ENCODE data around the gene GRM4.
"Not testable (repeated sequence)": the region's sequence is repeated elsewhere in the genome, so short reads cannot be mapped to it uniquely, and the experiment has no call there.

GRM4 gene

GRCh38 chr6:34046617-34047016 is 99.3 kb downstream of the GRM4 start:
- Histone ChIP-seq H3K4me3 (ENCODE audit: insufficient read depth, low read depth, low read length, poor library complexity, severe bottlenecking) (no peak overlapping the region), H3K27me3 (replicated peaks; ENCODE audit: control insufficient read depth, insufficient read depth, low read length, poor library complexity, severe bottlenecking) (no peaks in the 10 kb centered on the region), H3K4me1 (ENCODE audit: control insufficient read depth, insufficient read depth, low read length, poor library complexity, severe bottlenecking) (no peaks in the 10 kb centered on the region), H3K27ac (ENCODE audit: insufficient read depth, low read length, poor library complexity, severe bottlenecking) (no peak overlapping the region), H3K36me3 (ENCODE audit: control insufficient read depth, insufficient read depth, low read length) (no peaks in the 10 kb centered on the region), H3K9me3 (ENCODE audit: control insufficient read depth, low read length) (no peaks in the 10 kb centered on the region)
- DNase-seq, result no peak

DNA sequence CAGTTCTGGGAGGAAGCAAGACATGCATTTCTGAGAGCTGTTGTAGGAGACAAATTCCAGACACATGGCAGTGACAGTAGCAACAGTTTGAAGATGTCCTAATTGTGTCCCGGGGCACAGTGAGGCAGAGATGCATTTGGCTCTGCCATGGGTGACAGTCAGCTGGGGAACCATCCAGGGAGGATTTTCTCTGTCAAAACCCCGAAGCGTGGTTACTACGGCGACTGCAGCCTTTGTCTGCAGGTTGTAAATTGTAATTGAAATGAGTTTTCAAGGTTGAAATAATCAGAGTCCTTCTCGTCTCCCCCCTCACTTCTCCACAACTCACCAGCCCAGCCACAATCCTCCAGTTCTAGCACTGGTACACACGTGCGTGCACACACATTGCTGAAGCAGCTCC is 100.1 kb downstream of the GRM4 start:
- no peak overlapping the region for H3K4me3 ChIP-seq (ENCODE audit: insufficient read depth, low read depth, low read length, poor library complexity, severe bottlenecking)
- no peaks in the 10 kb centered on the region for H3K9me3 ChIP-seq (ENCODE audit: control insufficient read depth, low read length)
- no peaks in the 10 kb centered on the region for H3K27me3 ChIP-seq (replicated peaks; ENCODE audit: control insufficient read depth, insufficient read depth, low read length, poor library complexity, severe bottlenecking)
- no peaks in the 10 kb centered on the region for H3K36me3 ChIP-seq (ENCODE audit: control insufficient read depth, insufficient read depth, low read length)
- no peak overlapping the region for H3K27ac ChIP-seq (ENCODE audit: insufficient read depth, low read length, poor library complexity, severe bottlenecking)
- DNase-seq, result no peak
- no peaks in the 10 kb centered on the region for H3K4me1 ChIP-seq (ENCODE audit: control insufficient read depth, insufficient read depth, low read length, poor library complexity, severe bottlenecking)

DNA sequence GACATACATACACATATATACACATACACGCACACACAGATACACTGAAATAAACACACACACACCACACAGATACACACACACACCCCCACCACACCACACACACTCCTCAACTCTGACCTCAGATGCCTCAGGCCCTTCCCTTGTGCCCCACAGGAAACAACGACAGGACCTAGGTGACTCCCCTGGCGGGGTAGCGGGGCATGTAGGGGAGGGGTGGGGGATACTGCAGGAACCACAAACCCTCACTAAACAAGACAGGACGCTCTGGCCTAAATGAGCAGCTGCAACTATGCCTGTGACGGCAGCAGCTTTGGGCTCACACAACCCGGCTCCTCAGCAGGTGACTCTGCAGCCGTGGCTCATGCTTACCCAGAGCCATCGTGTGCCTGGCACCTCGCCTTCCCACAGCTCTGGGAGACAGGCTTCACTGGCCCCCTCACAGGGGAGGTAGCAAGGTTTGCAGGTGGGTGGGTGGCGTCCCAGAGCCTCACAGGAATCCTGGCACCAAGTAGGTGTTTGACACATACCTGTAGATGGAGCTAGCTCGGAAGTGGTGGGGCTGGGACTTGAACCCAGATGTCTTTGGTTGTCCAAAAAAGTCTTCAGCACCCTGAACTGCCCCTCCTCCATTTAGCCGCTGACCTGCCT is 100.8 kb downstream of the GRM4 start:
- H3K36me3 ChIP-seq (ENCODE audit: control insufficient read depth, insufficient read depth, low read length), result no peaks in the 10 kb centered on the region
- no peaks in the 10 kb centered on the region for H3K9me3 ChIP-seq (ENCODE audit: control insufficient read depth, low read length)
- no peak overlapping the region for H3K4me3 ChIP-seq (ENCODE audit: insufficient read depth, low read depth, low read length, poor library complexity, severe bottlenecking)
- no peak for DNase-seq
- H3K4me1 ChIP-seq (ENCODE audit: control insufficient read depth, insufficient read depth, low read length, poor library complexity, severe bottlenecking), result no peaks in the 10 kb centered on the region
- H3K27me3 ChIP-seq (replicated peaks; ENCODE audit: control insufficient read depth, insufficient read depth, low read length, poor library complexity, severe bottlenecking), result no peaks in the 10 kb centered on the region
- no peak overlapping the region for H3K27ac ChIP-seq (ENCODE audit: insufficient read depth, low read length, poor library complexity, severe bottlenecking)

GRCh38 chr6:34043359-34043758 is 102.5 kb downstream of the GRM4 start:
- H3K4me3 ChIP-seq (ENCODE audit: insufficient read depth, low read depth, low read length, poor library complexity, severe bottlenecking), result no peak overlapping the region
- no peaks in the 10 kb centered on the region for H3K36me3 ChIP-seq (ENCODE audit: control insufficient read depth, insufficient read depth, low read length)
- no peaks in the 10 kb centered on the region for H3K9me3 ChIP-seq (ENCODE audit: control insufficient read depth, low read length)
- H3K27me3 ChIP-seq (replicated peaks; ENCODE audit: control insufficient read depth, insufficient read depth, low read length, poor library complexity, severe bottlenecking), result no peaks in the 10 kb centered on the region
- DNase-seq, result no peak
- no peak overlapping the region for H3K27ac ChIP-seq (ENCODE audit: insufficient read depth, low read length, poor library complexity, severe bottlenecking)
- no peaks in the 10 kb centered on the region for H3K4me1 ChIP-seq (ENCODE audit: control insufficient read depth, insufficient read depth, low read length, poor library complexity, severe bottlenecking)

- not testable (repeated sequence) for H3K4me3 ChIP-seq (ENCODE audit: insufficient read depth, low read depth, low read length, poor library complexity, severe bottlenecking)
Observed at GRCh38 chr6:34041998-34042397, 103.9 kb downstream of the GRM4 start.

GRCh38 chr6:34041385-34041784 is 104.5 kb downstream of the GRM4 start:
- H3K4me3 ChIP-seq (ENCODE audit: insufficient read depth, low read depth, low read length, poor library complexity, severe bottlenecking), result no peak overlapping the region
- H3K27me3 ChIP-seq (replicated peaks; ENCODE audit: control insufficient read depth, insufficient read depth, low read length, poor library complexity, severe bottlenecking), result no peaks in the 10 kb centered on the region
- H3K9me3 ChIP-seq (ENCODE audit: control insufficient read depth, low read length), result no peaks in the 10 kb centered on the region
- no peaks in the 10 kb centered on the region for H3K36me3 ChIP-seq (ENCODE audit: control insufficient read depth, insufficient read depth, low read length)
- no peak overlapping the region for H3K27ac ChIP-seq (ENCODE audit: insufficient read depth, low read length, poor library complexity, severe bottlenecking)
- H3K4me1 ChIP-seq (ENCODE audit: control insufficient read depth, insufficient read depth, low read length, poor library complexity, severe bottlenecking), result no peaks in the 10 kb centered on the region
- DNase-seq, result no peak

More at GRCh38 chr6:34041998-34042397, 103.9 kb downstream of the GRM4 start:
- not testable (repeated sequence) for H3K27ac ChIP-seq (ENCODE audit: insufficient read depth, low read length, poor library complexity, severe bottlenecking); H3K4me1 ChIP-seq (ENCODE audit: control insufficient read depth, insufficient read depth, low read length, poor library complexity, severe bottlenecking); H3K36me3 ChIP-seq (ENCODE audit: control insufficient read depth, insufficient read depth, low read length); DNase-seq; H3K27me3 ChIP-seq (replicated peaks; ENCODE audit: control insufficient read depth, insufficient read depth, low read length, poor library complexity, severe bottlenecking); H3K9me3 ChIP-seq (ENCODE audit: control insufficient read depth, low read length)

- H3K4me3 ChIP-seq (ENCODE audit: insufficient read depth, low read depth, low read length, poor library complexity, severe bottlenecking), result no peak overlapping the region
- H3K27ac ChIP-seq (ENCODE audit: insufficient read depth, low read length, poor library complexity, severe bottlenecking), result no peak overlapping the region
- no peak for DNase-seq
- H3K36me3 ChIP-seq (ENCODE audit: control insufficient read depth, insufficient read depth, low read length), result no peaks in the 10 kb centered on the region
- no peaks in the 10 kb centered on the region for H3K9me3 ChIP-seq (ENCODE audit: control insufficient read depth, low read length)
- H3K27me3 ChIP-seq (replicated peaks; ENCODE audit: control insufficient read depth, insufficient read depth, low read length, poor library complexity, severe bottlenecking), result no peaks in the 10 kb centered on the region
- no peaks in the 10 kb centered on the region for H3K4me1 ChIP-seq (ENCODE audit: control insufficient read depth, insufficient read depth, low read length, poor library complexity, severe bottlenecking)
Observed at GRCh38 chr6:34039943-34040342, 105.9 kb downstream of the GRM4 start.

DNA sequence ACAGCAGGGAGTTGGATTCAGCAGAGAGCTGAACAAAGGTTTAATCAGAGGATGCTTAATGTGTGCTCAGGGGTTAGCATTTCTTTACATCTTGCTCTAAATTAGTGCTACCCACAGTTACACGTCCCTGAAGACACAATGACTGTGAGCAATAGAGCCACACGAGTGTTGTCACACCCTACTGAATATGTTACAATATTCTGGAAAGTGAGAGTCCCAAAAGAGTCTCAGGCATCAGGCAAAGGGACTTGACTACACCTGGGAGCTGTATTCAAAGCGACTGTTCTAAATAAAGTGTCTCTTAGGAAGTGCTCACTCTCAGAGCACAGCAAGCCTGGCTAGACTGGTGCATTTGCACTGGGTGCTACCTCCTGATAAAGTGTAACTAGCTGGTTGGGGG is 108.7 kb downstream of the GRM4 start:
- Histone ChIP-seq H3K4me3 (ENCODE audit: insufficient read depth, low read depth, low read length, poor library complexity, severe bottlenecking) (no peak overlapping the region), H3K4me1 (ENCODE audit: control insufficient read depth, insufficient read depth, low read length, poor library complexity, severe bottlenecking) (no peaks in the 10 kb centered on the region), H3K27me3 (replicated peaks; ENCODE audit: control insufficient read depth, insufficient read depth, low read length, poor library complexity, severe bottlenecking) (no peaks in the 10 kb centered on the region), H3K36me3 (ENCODE audit: control insufficient read depth, insufficient read depth, low read length) (no peaks in the 10 kb centered on the region), H3K9me3 (ENCODE audit: control insufficient read depth, low read length) (no peaks in the 10 kb centered on the region), H3K27ac (ENCODE audit: insufficient read depth, low read length, poor library complexity, severe bottlenecking) (no peak overlapping the region)
- no peak for DNase-seq

GRCh38 chr6:34036357-34037069 is 109.4 kb downstream of the GRM4 start:
- H3K27me3 ChIP-seq (replicated peaks; ENCODE audit: control insufficient read depth, insufficient read depth, low read length, poor library complexity, severe bottlenecking), result no peaks in the 10 kb centered on the region
- H3K27ac ChIP-seq (ENCODE audit: insufficient read depth, low read length, poor library complexity, severe bottlenecking), result no peak overlapping the region
- no peaks in the 10 kb centered on the region for H3K9me3 ChIP-seq (ENCODE audit: control insufficient read depth, low read length)
- no peak for DNase-seq
- H3K36me3 ChIP-seq (ENCODE audit: control insufficient read depth, insufficient read depth, low read length), result no peaks in the 10 kb centered on the region
- H3K4me3 ChIP-seq (ENCODE audit: insufficient read depth, low read depth, low read length, poor library complexity, severe bottlenecking), result no peak overlapping the region
- H3K4me1 ChIP-seq (ENCODE audit: control insufficient read depth, insufficient read depth, low read length, poor library complexity, severe bottlenecking), result no peaks in the 10 kb centered on the region

GRCh38 chr6:34035704-34036356 is 110.1 kb downstream of the GRM4 start:
- no peaks in the 10 kb centered on the region for H3K27me3 ChIP-seq (replicated peaks; ENCODE audit: control insufficient read depth, insufficient read depth, low read length, poor library complexity, severe bottlenecking)
- H3K36me3 ChIP-seq (ENCODE audit: control insufficient read depth, insufficient read depth, low read length), result no peaks in the 10 kb centered on the region
- no peaks in the 10 kb centered on the region for H3K9me3 ChIP-seq (ENCODE audit: control insufficient read depth, low read length)
- no peak for DNase-seq
- H3K4me3 ChIP-seq (ENCODE audit: insufficient read depth, low read depth, low read length, poor library complexity, severe bottlenecking), result no peak overlapping the region
- no peak overlapping the region for H3K27ac ChIP-seq (ENCODE audit: insufficient read depth, low read length, poor library complexity, severe bottlenecking)
- H3K4me1 ChIP-seq (ENCODE audit: control insufficient read depth, insufficient read depth, low read length, poor library complexity, severe bottlenecking), result no peaks in the 10 kb centered on the region
